Type B pancreatic cell (in vitro differentiated cells): Measurements from ENCODE around the gene GUCY2C. TPM values are rescaled to one million over a fixed set of nuclear protein-coding genes. Genes with fewer than 3 reads are reported as not detected.

Experiments
- DNase-seq: peaks from one replicate; pipeline ENCODE4 v3.0.0; 2021; ENCODE audit warnings: mixed read lengths; ENCODE audit not compliant: unreplicated experiment; ENCODE audit errors: extremely low spot score
- H3K27ac Mint-ChIP-seq: 2 replicates; pipeline ENCODE4 v1.8.0; 2021; ENCODE audit warnings: mild to moderate bottlenecking, mixed read lengths
- H3K27me3 Mint-ChIP-seq: 2 replicates; pipeline ENCODE4 v1.8.0; 2021; ENCODE audit warnings: mixed read lengths
- H3K36me3 Mint-ChIP-seq: 2 replicates; pipeline ENCODE4 v1.8.0; 2021; ENCODE audit warnings: mixed read lengths
- H3K4me1 Mint-ChIP-seq: one replicate; pipeline ENCODE4 v1.8.0; 2021; ENCODE audit warnings: mixed read lengths; ENCODE audit not compliant: unreplicated experiment
- H3K4me3 Mint-ChIP-seq: 2 replicates; pipeline ENCODE4 v1.8.0; 2021; ENCODE audit warnings: mild to moderate bottlenecking, mixed read lengths
- H3K9me3 Mint-ChIP-seq: 2 replicates; pipeline ENCODE4 v1.8.0; 2021; ENCODE audit warnings: mixed read lengths
- total RNA-seq: library from RNA; stranded (reverse); gene quantifications from 2 replicates; pipeline ENCODE4 v1.2.1, GENCODE V29; 2021; ENCODE audit warnings: low replicate concordance
- TF ChIP-seq, protein P1 (sequence below): fragments of 200-600 bp; sonication (generic); conservative IDR thresholded peaks from 2 replicates; pipeline ENCODE4 v1.5.0; 2021; ENCODE audit warnings: antibody characterized with exemption, mild to moderate bottlenecking

The GUCY2C gene
- total RNA-seq, 1 donor from 2014 or later, result 2.1 TPM

DNA sequence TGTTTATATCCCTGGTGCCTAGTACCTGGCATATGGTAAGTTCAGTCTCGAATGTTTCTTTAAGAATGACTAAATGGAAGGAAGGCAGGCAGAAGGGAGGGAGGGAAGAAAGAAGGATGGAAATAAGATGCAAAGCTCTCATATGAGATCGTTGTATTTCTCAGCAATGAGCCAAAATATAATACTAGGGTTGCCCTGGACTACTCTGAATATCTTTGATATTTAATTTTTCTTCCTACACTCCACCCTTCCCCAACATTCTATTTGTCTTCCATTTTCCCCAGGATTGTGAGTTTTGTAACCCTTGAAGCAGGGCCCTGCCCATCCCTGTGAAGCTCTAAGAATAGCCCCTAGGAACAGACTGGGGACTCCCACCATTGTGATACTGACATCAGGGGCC, 43.9 kb downstream of the GUCY2C start:
- Mint-ChIP-seq H3K27me3 (no peaks in the 10 kb centered on the region), H3K4me3 (no peak overlapping the region), H3K9me3 (no peaks in the 10 kb centered on the region), H3K36me3 (no peaks in the 10 kb centered on the region), H3K27ac (no peak overlapping the region), H3K4me1 (no peaks in the 10 kb centered on the region)
- TF ChIP-seq, protein P1, sequence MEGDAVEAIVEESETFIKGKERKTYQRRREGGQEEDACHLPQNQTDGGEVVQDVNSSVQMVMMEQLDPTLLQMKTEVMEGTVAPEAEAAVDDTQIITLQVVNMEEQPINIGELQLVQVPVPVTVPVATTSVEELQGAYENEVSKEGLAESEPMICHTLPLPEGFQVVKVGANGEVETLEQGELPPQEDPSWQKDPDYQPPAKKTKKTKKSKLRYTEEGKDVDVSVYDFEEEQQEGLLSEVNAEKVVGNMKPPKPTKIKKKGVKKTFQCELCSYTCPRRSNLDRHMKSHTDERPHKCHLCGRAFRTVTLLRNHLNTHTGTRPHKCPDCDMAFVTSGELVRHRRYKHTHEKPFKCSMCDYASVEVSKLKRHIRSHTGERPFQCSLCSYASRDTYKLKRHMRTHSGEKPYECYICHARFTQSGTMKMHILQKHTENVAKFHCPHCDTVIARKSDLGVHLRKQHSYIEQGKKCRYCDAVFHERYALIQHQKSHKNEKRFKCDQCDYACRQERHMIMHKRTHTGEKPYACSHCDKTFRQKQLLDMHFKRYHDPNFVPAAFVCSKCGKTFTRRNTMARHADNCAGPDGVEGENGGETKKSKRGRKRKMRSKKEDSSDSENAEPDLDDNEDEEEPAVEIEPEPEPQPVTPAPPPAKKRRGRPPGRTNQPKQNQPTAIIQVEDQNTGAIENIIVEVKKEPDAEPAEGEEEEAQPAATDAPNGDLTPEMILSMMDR, result no peak
- DNase-seq, result no peak

- Mint-ChIP-seq H3K27me3 (no peaks in the 10 kb centered on the region), H3K36me3 (no peaks in the 10 kb centered on the region), H3K9me3 (no peaks in the 10 kb centered on the region), H3K27ac (no peak overlapping the region), H3K4me3 (no peak overlapping the region), H3K4me1 (no peaks in the 10 kb centered on the region)
- TF ChIP-seq, protein P1, result no peak
- DNase-seq, result no peak
Measured at GRCh38 chr12:14651371-14651770, 45.0 kb downstream of the GUCY2C start.

DNA sequence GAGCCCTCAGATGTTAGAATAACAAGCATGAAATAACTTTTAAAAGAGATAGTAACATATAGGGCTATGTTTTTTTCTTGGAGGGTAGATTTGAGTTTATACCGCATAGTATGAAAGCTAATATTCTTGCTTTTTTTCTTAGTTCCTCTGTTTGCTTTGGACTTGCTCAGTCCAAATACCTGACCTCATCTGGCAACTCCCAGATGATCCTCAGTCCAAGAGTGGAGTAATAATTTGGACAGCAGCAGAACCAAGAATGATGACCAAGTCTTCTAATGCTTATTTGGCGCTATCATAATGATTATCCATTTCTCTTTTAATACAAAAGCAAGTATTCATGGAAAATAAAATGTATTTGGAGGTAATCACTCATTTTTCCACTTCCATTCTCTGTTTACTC, 45.6 kb downstream of the GUCY2C start:
- TF ChIP-seq, protein P1, result no peak
- Mint-ChIP-seq H3K4me3 (no peak overlapping the region), H3K27ac (no peak overlapping the region), H3K27me3 (no peaks in the 10 kb centered on the region), H3K36me3 (no peaks in the 10 kb centered on the region), H3K9me3 (no peaks in the 10 kb centered on the region), H3K4me1 (no peaks in the 10 kb centered on the region)
- DNase-seq, result no peak

GRCh38 chr12:14647028-14647750, 49.2 kb downstream of the GUCY2C start:
- no peak overlapping the region for H3K27ac Mint-ChIP-seq
- H3K36me3 Mint-ChIP-seq, result no peaks in the 10 kb centered on the region
- TF ChIP-seq, protein P1, result no peak
- H3K9me3 Mint-ChIP-seq, result no peaks in the 10 kb centered on the region
- no peaks in the 10 kb centered on the region for H3K4me1 Mint-ChIP-seq
- H3K4me3 Mint-ChIP-seq, result no peak overlapping the region
- no peak for DNase-seq
- H3K27me3 Mint-ChIP-seq, result peaks cover 7% of the 10 kb centered on the region

DNA sequence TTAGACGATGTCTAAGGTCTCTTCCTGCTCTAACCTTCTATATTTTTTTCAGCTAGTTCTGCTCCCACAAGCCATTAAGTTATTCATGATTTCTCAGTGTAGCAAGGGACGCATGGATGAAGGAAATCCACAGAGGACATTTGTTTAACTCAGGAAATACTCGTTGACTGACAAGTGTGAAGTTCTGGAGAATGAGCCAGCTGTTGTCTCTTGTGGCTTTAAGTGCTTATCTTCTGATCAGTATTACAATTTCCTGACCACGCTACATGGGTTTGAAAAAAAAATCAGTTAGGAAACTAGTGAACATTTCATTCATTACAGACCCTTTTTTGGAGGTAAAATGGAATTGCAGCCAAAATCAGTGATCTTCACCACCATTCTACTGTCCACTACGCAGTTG, 53.1 kb downstream of the GUCY2C start:
- Mint-ChIP-seq H3K4me1 (no peaks in the 10 kb centered on the region), H3K36me3 (no peaks in the 10 kb centered on the region), H3K4me3 (no peak overlapping the region), H3K27me3 (peaks cover 7% of the 10 kb centered on the region), H3K27ac (no peak overlapping the region), H3K9me3 (no peaks in the 10 kb centered on the region)
- TF ChIP-seq, protein P1, result no peak
- no peak for DNase-seq
